Parathyroid adenoma (tissue), 2 donors: Measurements from ENCODE around the gene PER1.

Source experiments
- H2AFZ ChIP-seq: fragments of 300-600 bp; sonication (generic); one replicate; pipeline ENCODE4 v1.7.0; 2017; ENCODE audit warnings: antibody characterized with exemption, mild to moderate bottlenecking
- H3K27ac ChIP-seq: fragments of 300-600 bp; sonication (generic); one replicate; pipeline ENCODE4 v1.7.0; 2017
- H3K27me3 ChIP-seq: fragments of 300-600 bp; sonication (generic); one replicate; pipeline ENCODE4 v1.7.0; 2017; ENCODE audit warnings: low read length; ENCODE audit not compliant: control insufficient read depth, insufficient read depth
- H3K36me3 ChIP-seq: fragments of 300-600 bp; sonication (generic); one replicate; pipeline ENCODE4 v1.7.0; 2017; ENCODE audit warnings: low read length; ENCODE audit not compliant: control insufficient read depth, insufficient read depth
- H3K4me1 ChIP-seq: fragments of 300-600 bp; sonication (generic); one replicate; pipeline ENCODE4 v1.7.0; 2017; ENCODE audit warnings: control low read depth
- H3K4me2 ChIP-seq: fragments of 300-600 bp; sonication (generic); one replicate; pipeline ENCODE4 v1.7.0; 2017; ENCODE audit warnings: low read length
- H3K4me3 ChIP-seq: fragments of 300-600 bp; sonication (generic); one replicate; pipeline ENCODE4 v1.7.0; 2017; ENCODE audit warnings: low read depth, low read length
- H3K79me2 ChIP-seq: fragments of 300-600 bp; sonication (generic); one replicate; pipeline ENCODE4 v1.7.0; 2017; ENCODE audit warnings: control low read depth
- H3K9ac ChIP-seq: fragments of 300-600 bp; sonication (generic); one replicate; pipeline ENCODE4 v1.7.0; 2017; ENCODE audit warnings: mild to moderate bottlenecking
- H3K9me3 ChIP-seq: fragments of 300-600 bp; sonication (generic); one replicate; pipeline ENCODE4 v1.7.0; 2017; ENCODE audit warnings: low read length; ENCODE audit not compliant: control insufficient read depth
- TF ChIP-seq, protein P1 (sequence below): fragments of 300-600 bp; sonication (generic); IDR thresholded peaks from one replicate; pipeline ENCODE4 v1.7.0; 2017; ENCODE audit warnings: antibody characterized with exemption, mild to moderate bottlenecking
- donor health status: primary hyperparathyroidism.

PER1 gene

DNA sequence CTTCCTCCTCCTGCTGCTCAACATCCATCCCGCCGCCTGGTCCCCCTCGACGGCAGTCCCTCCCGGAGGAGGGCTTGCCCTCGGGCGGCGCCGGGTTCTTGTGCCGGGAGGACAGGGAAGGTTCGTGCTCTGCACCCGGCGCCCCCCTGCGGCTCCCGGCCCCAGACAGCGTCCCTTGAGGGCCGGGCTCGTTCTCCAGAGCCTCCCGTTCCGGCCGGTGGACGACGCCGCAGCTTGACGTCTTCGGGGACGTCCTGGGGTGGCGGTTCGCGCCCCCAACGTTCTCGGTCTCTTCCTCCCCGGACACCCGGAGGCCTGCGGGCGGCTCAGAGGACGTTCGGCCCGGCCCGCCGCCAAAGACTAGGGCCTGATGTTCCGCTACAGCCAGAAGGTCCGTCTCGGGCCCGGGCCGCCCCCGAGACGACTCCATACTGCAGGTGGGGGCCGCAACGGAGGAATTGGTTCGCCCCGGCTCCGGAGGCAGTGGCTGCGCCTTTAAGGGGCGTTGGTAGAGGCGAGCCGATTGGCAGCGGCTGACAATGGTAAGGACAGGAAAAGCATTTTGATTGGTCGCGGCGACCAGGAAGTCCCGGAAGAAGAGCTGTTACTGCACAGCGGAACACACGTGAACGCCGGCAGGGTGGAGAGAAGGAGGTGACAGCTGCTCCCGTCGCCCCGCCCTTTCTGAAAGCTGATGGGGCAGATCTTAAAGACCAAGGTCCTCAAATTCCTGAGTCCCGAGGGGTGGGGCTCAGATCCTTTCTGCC lies 37.7 kb upstream of the PER1 start, which contains the start of gene BORCS6:
Gene BORCS6 (minus strand): TSS at position 470 of the 767 bp plus-strand sequence. CDS start 40 bp downstream, at position 430.
- Histone ChIP-seq H2AFZ (peak within 1 kb of the TSS; percentile 96), H3K9me3 (no peaks in the 10 kb centered on the region), H3K4me1 (peaks cover 29% of the 10 kb centered on the region), H3K9ac (peak within 1 kb of the TSS; percentile 89), H3K27ac (peak within 1 kb of the TSS; percentile 97), H3K4me3 (peak within 1 kb of the TSS; percentile 83), H3K27me3 (no peaks in the 10 kb centered on the region), H3K4me2 (peak within 1 kb of the TSS; percentile 78), H3K36me3 (no peaks in the 10 kb centered on the region), H3K79me2 (no peaks in the 10 kb centered on the region)
- TF ChIP-seq, protein P1, sequence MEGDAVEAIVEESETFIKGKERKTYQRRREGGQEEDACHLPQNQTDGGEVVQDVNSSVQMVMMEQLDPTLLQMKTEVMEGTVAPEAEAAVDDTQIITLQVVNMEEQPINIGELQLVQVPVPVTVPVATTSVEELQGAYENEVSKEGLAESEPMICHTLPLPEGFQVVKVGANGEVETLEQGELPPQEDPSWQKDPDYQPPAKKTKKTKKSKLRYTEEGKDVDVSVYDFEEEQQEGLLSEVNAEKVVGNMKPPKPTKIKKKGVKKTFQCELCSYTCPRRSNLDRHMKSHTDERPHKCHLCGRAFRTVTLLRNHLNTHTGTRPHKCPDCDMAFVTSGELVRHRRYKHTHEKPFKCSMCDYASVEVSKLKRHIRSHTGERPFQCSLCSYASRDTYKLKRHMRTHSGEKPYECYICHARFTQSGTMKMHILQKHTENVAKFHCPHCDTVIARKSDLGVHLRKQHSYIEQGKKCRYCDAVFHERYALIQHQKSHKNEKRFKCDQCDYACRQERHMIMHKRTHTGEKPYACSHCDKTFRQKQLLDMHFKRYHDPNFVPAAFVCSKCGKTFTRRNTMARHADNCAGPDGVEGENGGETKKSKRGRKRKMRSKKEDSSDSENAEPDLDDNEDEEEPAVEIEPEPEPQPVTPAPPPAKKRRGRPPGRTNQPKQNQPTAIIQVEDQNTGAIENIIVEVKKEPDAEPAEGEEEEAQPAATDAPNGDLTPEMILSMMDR = peak; percentile 15

DNA sequence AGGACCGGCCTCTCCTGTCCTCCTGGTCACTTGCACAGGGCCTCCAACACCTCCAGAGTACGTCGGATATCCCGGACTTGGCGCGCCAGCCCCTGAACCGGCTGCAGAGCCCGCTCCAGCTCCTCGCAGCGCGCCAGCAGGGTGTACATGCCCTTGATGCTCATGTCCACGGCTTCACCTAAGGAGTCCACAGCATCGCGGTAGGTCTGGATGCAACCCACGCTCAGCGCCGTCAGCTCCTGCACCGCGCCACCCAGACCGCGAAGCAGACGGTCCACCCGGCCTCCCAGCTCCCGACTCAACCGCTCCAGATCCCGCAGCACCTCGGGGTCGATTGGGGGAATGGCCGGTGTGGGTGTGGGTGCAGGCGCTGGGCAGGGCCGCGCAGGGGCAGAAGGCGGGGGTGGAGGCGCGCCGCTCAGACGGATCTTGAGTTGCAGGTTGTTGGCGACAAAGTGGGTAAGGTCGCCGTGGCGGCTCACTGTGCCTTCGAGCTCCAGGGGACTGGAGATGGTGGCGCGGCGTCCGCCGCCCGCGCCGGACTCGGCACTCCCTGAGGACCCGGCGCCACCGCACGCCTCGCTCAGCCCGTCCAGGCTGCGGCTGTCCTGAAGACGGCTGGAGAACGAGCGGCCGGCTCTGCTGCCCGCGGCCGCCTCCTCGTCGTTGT lies 37.0 kb upstream of the PER1 start:
- no peaks in the 10 kb centered on the region for H3K9me3 ChIP-seq
- peak overlapping the region; percentile 96 for H2AFZ ChIP-seq
- H3K27me3 ChIP-seq = no peaks in the 10 kb centered on the region
- H3K27ac ChIP-seq = peak overlapping the region; percentile 97
- peaks cover 29% of the 10 kb centered on the region for H3K4me1 ChIP-seq
- H3K4me3 ChIP-seq = peak overlapping the region; percentile 83
- no peaks in the 10 kb centered on the region for H3K79me2 ChIP-seq
- peak overlapping the region; percentile 78 for H3K4me2 ChIP-seq
- TF ChIP-seq, protein P1 = no peak
- no peaks in the 10 kb centered on the region for H3K36me3 ChIP-seq
- H3K9ac ChIP-seq = peak overlapping the region; percentile 89

DNA sequence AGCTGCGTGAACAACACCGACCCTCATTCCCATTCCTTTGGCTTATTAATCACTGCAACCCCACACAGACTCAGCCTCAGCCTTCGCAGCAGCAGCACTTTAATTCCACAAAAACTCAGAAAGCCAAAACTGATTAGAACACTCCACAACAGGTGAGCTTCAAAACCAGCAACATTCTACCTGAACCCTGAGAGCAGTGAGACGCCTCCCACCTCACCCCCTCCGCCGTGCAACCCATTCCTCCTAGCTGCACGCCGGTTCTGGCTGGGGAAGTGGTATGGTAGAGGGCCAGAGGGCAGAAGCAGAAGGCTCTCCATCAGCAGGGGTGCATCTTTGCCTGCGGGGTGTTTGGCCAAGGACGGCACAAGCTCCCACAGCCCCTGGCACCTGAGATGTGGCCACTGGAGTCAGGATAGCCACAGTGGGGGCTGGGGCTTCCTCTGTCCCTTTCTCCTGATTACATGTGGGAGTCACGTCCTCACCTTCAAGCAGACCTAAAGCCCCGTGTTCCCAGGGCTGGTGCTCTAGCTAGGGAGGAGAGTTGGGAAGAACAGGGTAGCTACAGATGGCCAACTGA lies 36.1 kb upstream of the PER1 start:
- H3K27me3 ChIP-seq = no peaks in the 10 kb centered on the region
- no peaks in the 10 kb centered on the region for H3K79me2 ChIP-seq
- H3K4me3 ChIP-seq = peak overlapping the region; percentile 83
- TF ChIP-seq, protein P1 = no peak
- H3K4me1 ChIP-seq = peaks cover 29% of the 10 kb centered on the region
- peak overlapping the region; percentile 78 for H3K4me2 ChIP-seq
- H3K9me3 ChIP-seq = no peaks in the 10 kb centered on the region
- no peak overlapping the region for H3K9ac ChIP-seq
- H3K36me3 ChIP-seq = no peaks in the 10 kb centered on the region
- peak overlapping the region; percentile 97 for H3K27ac ChIP-seq
- no peak overlapping the region for H2AFZ ChIP-seq

DNA sequence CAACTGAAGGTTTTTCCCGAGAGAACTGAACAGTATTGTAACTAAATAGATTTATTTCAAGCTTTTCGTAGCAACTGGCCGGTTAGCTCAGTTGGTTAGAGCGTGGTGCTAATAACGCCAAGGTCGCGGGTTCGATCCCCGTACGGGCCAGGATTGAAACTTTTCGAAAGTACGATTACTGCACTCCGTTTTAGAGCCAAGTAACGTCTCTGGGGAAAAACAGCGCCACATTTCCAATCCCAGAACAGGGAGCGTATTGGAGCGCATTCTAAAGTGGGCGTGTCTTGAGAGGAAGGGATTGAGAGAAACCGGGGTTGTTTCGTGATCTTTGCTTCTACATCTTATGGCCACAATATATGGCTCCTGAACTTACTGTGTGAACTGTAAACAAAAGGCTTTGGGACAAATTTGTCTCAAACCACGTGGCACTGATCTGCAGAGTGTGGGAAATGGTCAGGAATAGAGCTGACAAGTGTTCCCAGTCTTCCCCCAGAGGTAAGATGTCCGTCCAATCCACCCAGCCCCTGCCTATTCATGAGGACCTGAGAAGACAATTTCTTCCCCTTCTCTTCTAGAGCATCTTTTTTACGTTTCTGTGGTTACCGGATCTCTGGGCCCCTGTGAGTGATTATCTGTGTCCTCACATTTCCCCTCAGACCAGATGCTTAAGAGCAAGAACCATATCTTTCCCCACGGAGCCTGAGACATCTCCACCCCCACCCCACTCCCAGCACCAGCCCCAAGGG lies 35.5 kb upstream of the PER1 start:
- no peaks in the 10 kb centered on the region for H3K79me2 ChIP-seq
- peaks cover 26% of the 10 kb centered on the region for H3K4me1 ChIP-seq
- H3K4me3 ChIP-seq = peak overlapping the region; percentile 83
- peak overlapping the region; percentile 78 for H3K4me2 ChIP-seq
- TF ChIP-seq, protein P1 = no peak
- H2AFZ ChIP-seq = peak overlapping the region; percentile 4
- no peaks in the 10 kb centered on the region for H3K27me3 ChIP-seq
- peak overlapping the region; percentile 97 for H3K27ac ChIP-seq
- H3K9ac ChIP-seq = no peak overlapping the region
- H3K9me3 ChIP-seq = no peaks in the 10 kb centered on the region
- H3K36me3 ChIP-seq = no peaks in the 10 kb centered on the region
